ENCODE results near the gene DENND4A. TPM values are rescaled to one million over a fixed set of nuclear protein-coding genes. Genes with fewer than 3 reads are reported as not detected.

Gene DENND4A
- total RNA-seq, 1 experiment from 2014 or later, result 26.0 TPM

DNA sequence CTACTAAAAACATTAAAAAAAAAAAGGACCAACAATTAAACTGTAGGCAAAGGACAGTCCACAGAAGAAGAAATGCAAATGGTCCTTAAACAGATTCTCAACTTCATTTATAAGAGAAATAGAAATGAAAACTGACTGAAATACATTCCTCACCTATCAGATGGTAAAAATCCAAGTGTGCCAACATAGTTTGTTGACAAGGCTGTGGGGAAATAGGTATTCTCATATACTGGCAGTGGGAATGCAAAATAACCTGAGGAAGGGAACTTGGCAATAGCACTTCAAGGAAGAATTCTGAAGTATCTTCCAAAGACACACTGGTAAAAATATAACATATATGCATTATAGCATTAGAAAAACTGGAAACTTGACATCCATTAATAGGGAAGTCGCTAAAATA is 116.5 kb downstream of the DENND4A start:
- H3K27ac Mint-ChIP-seq (ENCODE audit: unreplicated experiment), result no peak overlapping the region
- TF ChIP-seq CTCF (IDR thresholded peaks at IDR 0.05; ENCODE audit: unreplicated experiment), result no peak
- no TSS peak for BruUV-seq (replicated peaks)
- H3K9me3 Mint-ChIP-seq (ENCODE audit: low read depth, unreplicated experiment), result no peaks in the 10 kb centered on the region
- H3K4me3 Mint-ChIP-seq (ENCODE audit: low read depth, unreplicated experiment), result no peak overlapping the region
- intact Hi-C loops (cut with micrococcal nuclease; ENCODE audit: unreplicated experiment), result loop anchor here (5.0 kb wide), 1 partner anchor 72 kb away; no protein-coding TSS in a partner anchor
- CTCF ChIA-PET, result no interaction called here
- no peaks in the 10 kb centered on the region for H3K4me1 Mint-ChIP-seq (ENCODE audit: low read depth, unreplicated experiment)
- DNase-seq, result no peak
- H3K36me3 Mint-ChIP-seq (ENCODE audit: insufficient read depth, unreplicated experiment), result no peaks in the 10 kb centered on the region
- no peaks in the 10 kb centered on the region for H3K27me3 Mint-ChIP-seq (ENCODE audit: unreplicated experiment)

GRCh38 chr15:65666257-65666656 is 125.8 kb downstream of the DENND4A start:
- no TSS peak for BruUV-seq (replicated peaks)
- Mint-ChIP-seq H3K4me3 (ENCODE audit: low read depth, unreplicated experiment) (no peak overlapping the region), H3K27ac (ENCODE audit: unreplicated experiment) (no peak overlapping the region), H3K36me3 (ENCODE audit: insufficient read depth, unreplicated experiment) (peaks cover 7% of the 10 kb centered on the region), H3K4me1 (ENCODE audit: low read depth, unreplicated experiment) (no peaks in the 10 kb centered on the region), H3K9me3 (ENCODE audit: low read depth, unreplicated experiment) (no peaks in the 10 kb centered on the region), H3K27me3 (ENCODE audit: unreplicated experiment) (no peaks in the 10 kb centered on the region)
- DNase-seq, result no peak
- no peak for TF ChIP-seq CTCF (IDR thresholded peaks at IDR 0.05; ENCODE audit: unreplicated experiment)
- intact Hi-C loops (cut with micrococcal nuclease; ENCODE audit: unreplicated experiment), result no loop called here
- CTCF ChIA-PET, result no interaction called here

DNA sequence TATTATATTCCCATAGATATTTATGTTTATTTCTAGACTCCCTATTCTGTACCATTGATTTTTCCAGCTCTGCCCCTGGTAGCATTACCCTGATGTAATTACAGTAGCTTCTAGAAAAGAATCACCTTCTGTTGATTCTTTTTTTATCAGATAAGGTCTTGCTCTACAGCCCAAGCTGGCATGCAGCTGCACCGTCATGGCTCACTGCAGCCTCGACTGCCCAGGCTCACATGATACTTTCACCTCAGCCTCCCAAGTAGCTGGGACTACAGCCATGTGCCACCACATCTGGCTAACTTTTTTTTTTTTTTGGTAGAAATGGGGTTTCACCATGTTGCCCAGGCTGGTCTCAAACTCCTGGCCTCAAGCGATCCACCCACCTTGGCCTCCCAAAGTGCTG is 128.6 kb downstream of the DENND4A start:
- Mint-ChIP-seq H3K9me3 (ENCODE audit: low read depth, unreplicated experiment) (no peaks in the 10 kb centered on the region), H3K27me3 (ENCODE audit: unreplicated experiment) (no peaks in the 10 kb centered on the region), H3K4me1 (ENCODE audit: low read depth, unreplicated experiment) (no peaks in the 10 kb centered on the region), H3K4me3 (ENCODE audit: low read depth, unreplicated experiment) (no peak overlapping the region), H3K36me3 (ENCODE audit: insufficient read depth, unreplicated experiment) (peaks cover 11% of the 10 kb centered on the region), H3K27ac (ENCODE audit: unreplicated experiment) (no peak overlapping the region)
- DNase-seq, result no peak
- no peak for TF ChIP-seq CTCF (IDR thresholded peaks at IDR 0.05; ENCODE audit: unreplicated experiment)
- BruUV-seq (replicated peaks), result no TSS peak
- intact Hi-C loops (cut with micrococcal nuclease; ENCODE audit: unreplicated experiment), result no loop called here
- CTCF ChIA-PET, result no interaction called here

DNA sequence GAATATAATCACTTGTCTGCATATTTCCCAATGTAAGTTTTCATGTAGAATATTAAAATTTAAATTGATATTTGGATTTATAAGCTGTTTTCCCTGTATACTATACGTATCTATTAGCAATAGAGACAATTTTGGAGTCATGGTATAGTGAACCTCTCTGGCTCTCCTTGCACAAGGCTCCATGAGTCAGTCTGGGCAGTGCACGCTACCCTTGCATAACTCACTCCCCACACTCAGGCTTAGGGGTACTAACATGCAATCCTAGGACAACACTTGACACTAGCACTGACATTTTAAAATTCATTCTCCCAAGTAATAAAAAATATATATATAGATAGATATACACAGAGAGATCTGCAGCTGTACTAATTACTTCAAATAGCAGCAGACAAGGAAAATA is 131.2 kb downstream of the DENND4A start:
- Mint-ChIP-seq H3K4me1 (ENCODE audit: low read depth, unreplicated experiment) (no peaks in the 10 kb centered on the region), H3K9me3 (ENCODE audit: low read depth, unreplicated experiment) (no peaks in the 10 kb centered on the region), H3K27ac (ENCODE audit: unreplicated experiment) (no peak overlapping the region), H3K27me3 (ENCODE audit: unreplicated experiment) (no peaks in the 10 kb centered on the region), H3K36me3 (ENCODE audit: insufficient read depth, unreplicated experiment) (peaks cover 17% of the 10 kb centered on the region), H3K4me3 (ENCODE audit: low read depth, unreplicated experiment) (no peak overlapping the region)
- no TSS peak for BruUV-seq (replicated peaks)
- CTCF ChIA-PET, result no interaction called here
- no peak for DNase-seq
- intact Hi-C loops (cut with micrococcal nuclease; ENCODE audit: unreplicated experiment), result no loop called here
- TF ChIP-seq CTCF (IDR thresholded peaks at IDR 0.05; ENCODE audit: unreplicated experiment), result no peak
